HepG2 (cell line): ENCODE results near the gene VAMP2. TPM values are rescaled to one million over a fixed set of nuclear protein-coding genes. Genes with fewer than 3 reads are reported as not detected.
A peak's percentile ranks its signal among the peaks of the same experiment; 100 is the strongest.

Experiments used
- AKNA ChIP-seq: sonication (generic); formaldehyde crosslinking; IDR thresholded peaks from 2 replicates; pipeline ENCODE4 v1.4.0; 2020; ENCODE audit warnings: missing genetic modification reagents, borderline replicate concordance
- CREBL2 ChIP-seq: sonication (generic); formaldehyde crosslinking; IDR thresholded peaks from 2 replicates; pipeline ENCODE4 v1.8.1; 2023; ENCODE audit warnings: missing genetic modification reagents, mild to moderate bottlenecking, borderline replicate concordance
- DNMT1 ChIP-seq: sonication (generic); formaldehyde crosslinking; IDR thresholded peaks from 2 replicates; pipeline ENCODE4 v1.5.1; 2020; ENCODE audit warnings: mild to moderate bottlenecking, missing genetic modification reagents
- EED ChIP-seq: sonication (generic); formaldehyde crosslinking; IDR thresholded peaks from 2 replicates; pipeline ENCODE4 v1.5.0; 2020; ENCODE audit warnings: mild to moderate bottlenecking, missing genetic modification reagents
- MAFK ChIP-seq, 2 experiments: IDR thresholded peaks in 1 of 2; conservative IDR thresholded peaks in 1 of 2; 2 replicates each; pipeline ENCODE4 v1.6.1; 2011; ENCODE audit warnings: improper control_type of control experiment in 2 of 2, low read length in 2 of 2
- MAZ ChIP-seq, 2 experiments: sonication (generic) in 1 of 2; formaldehyde crosslinking in 1 of 2; IDR thresholded peaks; 2 replicates each; pipeline versions ENCODE4 v1.5.0 to v1.6.1; 2012 to 2020; ENCODE audit warnings: low read depth in 2 of 2, mild to moderate bottlenecking in 2 of 2, borderline replicate concordance in 1 of 2, improper control_type of control experiment in 1 of 2, low read length in 1 of 2, missing genetic modification reagents in 1 of 2, moderate library complexity in 1 of 2
- ONECUT2 ChIP-seq: sonication (generic); formaldehyde crosslinking; IDR thresholded peaks from 2 replicates; pipeline ENCODE4 v1.4.0; 2020; ENCODE audit warnings: missing genetic modification reagents
- RAD51 ChIP-seq: fragments of 450-650 bp; IDR thresholded peaks from 2 replicates; pipeline ENCODE4 v1.6.1; 2016; ENCODE audit warnings: borderline replicate concordance
- RNF2 ChIP-seq: fragments of 450-650 bp; conservative IDR thresholded peaks from 2 replicates; pipeline ENCODE4 v1.6.1; 2016; ENCODE audit warnings: low read depth
- SMARCC2 ChIP-seq: fragments of 450-650 bp; IDR thresholded peaks from 2 replicates; pipeline ENCODE4 v1.6.1; 2017; ENCODE audit warnings: antibody characterized with exemption, mild to moderate bottlenecking
- YEATS2 ChIP-seq: sonication (generic); formaldehyde crosslinking; IDR thresholded peaks from 2 replicates; pipeline ENCODE4 v1.4.0; 2020; ENCODE audit warnings: missing genetic modification reagents, borderline replicate concordance
- ZBTB43 ChIP-seq: sonication (generic); formaldehyde crosslinking; conservative IDR thresholded peaks from 2 replicates; pipeline ENCODE4 v1.4.0; 2020; ENCODE audit warnings: missing genetic modification reagents
- ZBTB7B ChIP-seq: sonication (generic); formaldehyde crosslinking; IDR thresholded peaks from 2 replicates; pipeline ENCODE4 v1.4.0; 2020; ENCODE audit warnings: missing genetic modification reagents
- ZFP1 ChIP-seq: IDR thresholded peaks from 2 replicates; pipeline ENCODE4 v1.6.1; 2016
- ZMYM4 ChIP-seq: sonication (generic); formaldehyde crosslinking; IDR thresholded peaks from 2 replicates; pipeline ENCODE4 v1.8.1; 2023; ENCODE audit warnings: mild to moderate bottlenecking, missing genetic modification reagents
- ZNF562 ChIP-seq: sonication (generic); formaldehyde crosslinking; IDR thresholded peaks from 2 replicates; pipeline ENCODE4 v1.8.0; 2022; ENCODE audit warnings: missing genetic modification reagents, borderline replicate concordance
- ZNF574 ChIP-seq: sonication (generic); formaldehyde crosslinking; IDR thresholded peaks from 2 replicates; pipeline ENCODE4 v1.4.0; 2020; ENCODE audit warnings: missing genetic modification reagents
- ZNF720 ChIP-seq: sonication (generic); formaldehyde crosslinking; IDR thresholded peaks from 2 replicates; pipeline ENCODE4 v1.4.0; 2020; ENCODE audit warnings: missing genetic modification reagents
- ZNF790 ChIP-seq: sonication (generic); formaldehyde crosslinking; IDR thresholded peaks from 2 replicates; pipeline ENCODE4 v1.8.0; 2022; ENCODE audit warnings: missing genetic modification reagents, mild to moderate bottlenecking, borderline replicate concordance
- ZNF891 ChIP-seq: sonication (generic); formaldehyde crosslinking; IDR thresholded peaks from 2 replicates; pipeline ENCODE4 v1.5.0; 2020; ENCODE audit warnings: mild to moderate bottlenecking, missing genetic modification reagents
- polyA plus RNA-seq, 8 experiments: library from polyadenylated mRNA; depleted of rRNA in 3 of 8; stranded (reverse) in 7 of 8; unstranded in 1 of 8; fragments of >200 nt; fragmentation: Illumina TruSeq in 4 of 8; extraction: Trizol in 4 of 8; gene quantifications; 2 replicates each; pipeline versions ENCODE4 v1.2.1 to v1.2.3, GENCODE V29; 2011 to 2016; ENCODE audit warnings: low read depth in 4 of 8, missing spikeins in 1 of 8, mixed read lengths in 1 of 8; ENCODE audit not compliant: insufficient read depth in 1 of 8
- total RNA-seq, 5 experiments: library from RNA; depleted of rRNA; stranded (reverse); fragments of >200 nt; fragmentation: Illumina TruSeq; extraction: Trizol; gene quantifications; 2 replicates each; pipeline ENCODE4 v1.2.3, GENCODE V29; 2016; ENCODE audit warnings: low read depth in 1 of 5

VAMP2 gene
- total and polyA plus RNA-seq, 2 of the 13 experiments (the other 11 are each of a cell fraction or from before 2014, with no cell fraction given) = 3.9 to 17.2 TPM

GRCh38 chr17:8173056-8173870, 10.5 kb upstream of the VAMP2 start (continued):
- TF ChIP-seq YEATS2 (CRISPR knock-in tag) (peak; percentile 93), ZFP1 (peak; percentile 96), DNMT1 (CRISPR knock-in tag) (no peak), CREBL2 (CRISPR knock-in tag) (peak; percentile 38; the same call in 1 of the 2 replicates), ZBTB43 (CRISPR knock-in tag) (peak; percentile 93), EED (CRISPR knock-in tag) (no peak), ZNF891 (CRISPR knock-in tag) (no peak), ZNF720 (CRISPR knock-in tag) (peak; percentile 96; the same call in 1 of the 2 replicates), ZBTB7B (CRISPR knock-in tag) (peak; percentile 94), ZNF790 (CRISPR knock-in tag) (no peak; the same call in 1 of the 2 replicates), AKNA (CRISPR knock-in tag) (peak; percentile 90), ZMYM4 (CRISPR knock-in tag) (peak; percentile 76), ZNF574 (CRISPR knock-in tag) (peak; percentile 87), RNF2 (no peak; the same call in 1 of the 2 replicates), MAFK (conservative IDR thresholded peaks at IDR 0.05 in 1 of 2, IDR thresholded peaks at IDR 0.05 in 1 of 2; ENCODE audit: low read length in 2 of 2) (peak; percentile 88 to 94), SMARCC2 (peak; percentile 69; the same call in 1 of the 2 replicates), RAD51 (no peak), ONECUT2 (CRISPR knock-in tag) (peak; percentile 72; the same call in 1 of the 2 replicates), MAZ (IDR thresholded peaks at IDR 0.05; ENCODE audit: borderline replicate concordance, low read depth, low read length) (0 out of 2 replicates have a peak, but pooled peaks have one; percentile 61), MAZ (CRISPR knock-in tag; IDR thresholded peaks at IDR 0.05; ENCODE audit: low read depth) (peak; percentile 89), ZNF562 (no peak; the same call in 1 of the 2 replicates)
